ENCODE results near the gene DYNLT1. TPM values are rescaled to one million over a fixed set of nuclear protein-coding genes. Genes with fewer than 3 reads are reported as not detected.
A peak's percentile ranks its signal among the peaks of the same experiment; 100 is the strongest.

The DYNLT1 gene
- total and polyA plus RNA-seq, 2 of the 13 experiments (the other 11 are each of a cell fraction or from before 2014, with no cell fraction given): 108 to 171 TPM

- TF ChIP-seq ZSCAN5A (CRISPR knock-in tag; IDR thresholded peaks at IDR 0.05; ENCODE audit: borderline replicate concordance): no peak
- TF ChIP-seq STAT5B (CRISPR knock-in tag; IDR thresholded peaks at IDR 0.05): 0 out of 2 replicates have a peak, but pooled peaks have one; percentile 33
- no peak; the same call in 1 of the 2 replicates for TF ChIP-seq ZSCAN12 (CRISPR knock-in tag; IDR thresholded peaks at IDR 0.05)
- no peak for TF ChIP-seq FIP1L1 (IDR thresholded peaks at IDR 0.05; ENCODE audit: borderline replicate concordance, insufficient read depth, low read depth, low read length)
- TF ChIP-seq ZNF142 (CRISPR knock-in tag; IDR thresholded peaks at IDR 0.05): peak; percentile 27; the same call in 1 of the 2 replicates
- no peak for TF ChIP-seq NKX3-1 (CRISPR knock-in tag; IDR thresholded peaks at IDR 0.05)
- TF ChIP-seq JARID2 (CRISPR knock-in tag; IDR thresholded peaks at IDR 0.05; ENCODE audit: insufficient replicate concordance): peak; percentile 77
- no peak for TF ChIP-seq ZSCAN30 (CRISPR knock-in tag; IDR thresholded peaks at IDR 0.05)
- no peak; the same call in 1 of the 2 replicates for TF ChIP-seq ZNF564 (CRISPR knock-in tag; IDR thresholded peaks at IDR 0.05)
- 0 out of 2 replicates have a peak, but pooled peaks have one; percentile 14 for TF ChIP-seq ZBTB43 (CRISPR knock-in tag; conservative IDR thresholded peaks at IDR 0.05)
- peak; percentile 16; the same call in 1 of the 2 replicates for TF ChIP-seq IRF2 (CRISPR knock-in tag; IDR thresholded peaks at IDR 0.05)
- TF ChIP-seq THYN1 (CRISPR knock-in tag; IDR thresholded peaks at IDR 0.05; ENCODE audit: borderline replicate concordance, low read depth): no peak
- TF ChIP-seq MXD4 (CRISPR knock-in tag; IDR thresholded peaks at IDR 0.05): peak; percentile 80; the same call in 1 of the 2 replicates
- no peak for TF ChIP-seq RCOR2 (CRISPR knock-in tag; IDR thresholded peaks at IDR 0.05)
- TF ChIP-seq DBP (CRISPR knock-in tag; IDR thresholded peaks at IDR 0.05; ENCODE audit: not compliant biosample characterization): no peak
- TF ChIP-seq ZNF512 (CRISPR knock-in tag; IDR thresholded peaks at IDR 0.05): no peak; the same call in 1 of the 2 replicates
- peak; percentile 35; the same call in 1 of the 2 replicates for TF ChIP-seq AHR (CRISPR knock-in tag; IDR thresholded peaks at IDR 0.05)
These were observed at the start of gene DYNLT1 (continued) for GRCh38 chr6:158644231-158645063.
